HG03196 (cell line): ENCODE measurements around the gene FIGNL2.

ENCODE experiments used
- ATAC-seq: cut with Tn5 transposase; IDR thresholded peaks from one replicate; pipeline ENCODE4 v1.9.1; 2021; ENCODE audit not compliant: unreplicated experiment

FIGNL2 gene

GRCh38 chr12:51874486-51874885 is 26.0 kb upstream of the FIGNL2 start:
- ATAC-seq: no peak

GRCh38 chr12:51874000-51874399 is 25.5 kb upstream of the FIGNL2 start:
- ATAC-seq: no peak

- no peak for ATAC-seq
Observed at GRCh38 chr12:51873251-51873994, 24.9 kb upstream of the FIGNL2 start.

- ATAC-seq: no peak
Observed at GRCh38 chr12:51872689-51872981, 24.1 kb upstream of the FIGNL2 start.

- no peak for ATAC-seq
Observed at GRCh38 chr12:51871918-51872688, 23.6 kb upstream of the FIGNL2 start.

GRCh38 chr12:51871126-51871525 is 22.6 kb upstream of the FIGNL2 start:
- ATAC-seq: no peak

GRCh38 chr12:51870504-51870903 is 22.0 kb upstream of the FIGNL2 start:
- ATAC-seq: no peak

GRCh38 chr12:51869931-51870330 is 21.4 kb upstream of the FIGNL2 start:
- no peak for ATAC-seq

- ATAC-seq: no peak
Observed at GRCh38 chr12:51869496-51869865, 21.0 kb upstream of the FIGNL2 start.

GRCh38 chr12:51868821-51869495 is 20.4 kb upstream of the FIGNL2 start:
- no peak for ATAC-seq

GRCh38 chr12:51867796-51868428 is 19.4 kb upstream of the FIGNL2 start:
- ATAC-seq: no peak

GRCh38 chr12:51867371-51867770 is 18.9 kb upstream of the FIGNL2 start:
- ATAC-seq: no peak

GRCh38 chr12:51866762-51867161 is 18.2 kb upstream of the FIGNL2 start:
- no peak for ATAC-seq

GRCh38 chr12:51866324-51866723 is 17.8 kb upstream of the FIGNL2 start:
- no peak for ATAC-seq

GRCh38 chr12:51865757-51866270 is 17.3 kb upstream of the FIGNL2 start:
- no peak for ATAC-seq

- ATAC-seq: no peak
Observed at GRCh38 chr12:51864833-51865670, 16.5 kb upstream of the FIGNL2 start.

GRCh38 chr12:51863933-51864832 is 15.7 kb upstream of the FIGNL2 start:
- ATAC-seq: no peak

- no peak for ATAC-seq
Observed at GRCh38 chr12:51863363-51863932, 14.9 kb upstream of the FIGNL2 start.

- no peak for ATAC-seq
Observed at GRCh38 chr12:51862947-51863346, 14.4 kb upstream of the FIGNL2 start.
